Measurements from ENCODE around the gene YTHDF1. TPM values are rescaled to one million over a fixed set of nuclear protein-coding genes. Genes with fewer than 3 reads are reported as not detected.
A peak's percentile ranks its signal among the peaks of the same experiment; 100 is the strongest.

Gene YTHDF1
- total RNA-seq, 1 donor from 2014 or later: 18.2 TPM

DNA sequence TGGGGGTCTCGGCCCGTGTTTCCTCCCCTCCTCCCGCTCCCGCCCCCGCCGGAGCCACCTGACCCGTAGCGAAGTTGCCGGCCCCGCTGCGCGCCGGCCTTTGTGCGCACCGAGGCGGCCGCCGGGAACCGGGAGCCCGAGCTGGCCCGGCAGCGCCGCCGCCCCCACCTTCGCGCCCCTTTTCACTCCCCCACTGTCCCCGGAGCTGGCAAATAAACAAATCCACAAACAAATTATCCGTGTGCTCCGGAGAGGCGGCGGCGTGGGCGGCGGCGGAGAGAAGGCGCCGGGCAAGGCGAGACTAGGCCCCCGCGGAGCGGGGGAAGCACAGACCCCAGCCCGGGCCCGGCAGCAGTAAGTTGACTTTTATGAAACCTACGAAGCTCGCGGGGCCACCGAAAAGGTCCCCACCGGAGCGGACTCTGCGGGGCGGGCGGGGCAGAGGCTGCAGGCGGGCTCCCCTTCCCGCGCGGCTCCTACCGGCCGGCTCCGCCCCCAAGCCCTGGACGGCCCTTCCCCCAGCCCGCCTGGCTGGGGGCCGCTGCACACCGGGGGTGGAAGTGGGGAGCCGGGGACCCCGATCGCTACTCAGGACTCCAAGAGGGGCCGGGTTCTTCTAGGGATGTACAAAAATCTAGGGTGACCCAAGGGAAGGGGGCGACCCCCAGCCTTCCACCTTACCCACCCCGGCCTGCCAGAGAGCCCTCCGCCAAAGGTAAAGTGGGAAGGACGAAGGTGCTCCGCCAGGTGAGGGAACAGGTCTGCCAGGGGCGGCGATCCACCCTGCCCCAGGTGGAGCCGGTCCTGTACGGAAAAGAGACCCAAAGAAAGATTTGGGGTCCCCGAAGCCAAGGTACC is 40.7 kb downstream of the YTHDF1 start:
- DNase-seq (ENCODE audit: low spot score) (no peak), ATAC-seq (no peak)

DNA sequence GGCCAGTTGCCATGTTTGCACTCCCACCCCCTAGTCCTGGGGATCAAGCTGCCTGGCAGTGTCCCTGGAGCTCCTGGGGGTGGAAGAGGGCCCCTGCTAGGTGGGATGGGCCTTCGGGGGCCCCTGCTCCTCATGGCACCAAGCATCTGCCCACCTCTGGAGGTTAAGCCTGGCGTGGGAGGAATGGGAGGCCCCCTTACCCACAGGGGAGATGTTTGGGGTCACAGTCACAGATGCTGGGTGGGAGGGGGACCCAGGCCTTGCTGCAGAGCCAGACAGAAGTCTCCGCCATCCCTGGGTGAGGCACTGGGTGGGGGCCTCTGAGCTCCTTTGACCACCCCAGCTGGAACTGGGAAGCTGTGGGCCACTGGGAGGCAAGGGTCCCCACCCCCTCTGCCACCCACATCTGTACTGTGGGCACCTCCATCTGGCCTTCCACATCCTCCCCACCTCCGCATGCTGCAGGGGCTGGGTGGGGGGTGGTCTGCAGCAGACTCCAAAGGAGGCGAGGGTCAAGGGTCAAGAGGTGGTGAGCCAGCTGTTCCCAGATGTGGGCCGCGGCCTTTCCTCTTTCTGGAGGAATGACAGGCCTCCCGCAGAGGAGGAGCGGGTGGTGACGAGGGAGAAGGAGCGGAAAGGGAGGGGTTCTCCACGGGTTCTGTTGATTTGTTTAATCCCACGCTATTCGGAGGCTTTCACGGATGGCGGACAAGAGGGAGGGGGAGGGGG is 41.5 kb downstream of the YTHDF1 start:
- ATAC-seq: no peak
- DNase-seq (ENCODE audit: low spot score): no peak

DNA sequence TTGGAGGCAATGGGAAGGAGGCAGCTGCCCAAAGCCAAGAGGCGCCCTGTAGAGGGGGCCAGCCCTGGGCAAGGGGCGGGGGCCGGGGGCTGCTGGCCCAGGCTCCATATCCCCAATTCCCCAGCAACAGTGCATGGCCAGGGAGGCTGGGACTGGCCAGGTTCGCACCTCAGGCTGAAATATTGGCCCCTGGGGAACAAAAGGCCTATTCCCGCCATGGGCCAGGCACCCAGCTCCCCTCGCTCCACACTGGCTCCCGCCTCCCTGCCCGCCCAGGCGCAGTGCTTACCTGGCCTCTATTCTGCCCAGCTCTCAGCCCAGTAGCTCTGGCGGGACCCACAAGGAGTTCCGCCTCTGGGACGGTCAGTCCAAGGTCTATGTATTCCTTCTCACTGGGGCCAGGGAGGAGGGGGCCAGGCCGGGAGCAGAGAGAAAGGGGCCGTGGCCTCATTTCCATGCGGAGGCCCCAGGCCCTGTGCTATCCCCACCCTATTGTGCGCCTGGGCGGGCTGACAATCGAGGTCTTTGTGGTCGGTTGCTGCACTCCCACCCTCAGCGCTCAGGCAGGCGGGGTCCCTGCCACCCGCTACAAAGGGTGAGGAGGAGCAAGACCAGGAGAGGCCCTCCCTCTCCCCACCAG is 42.3 kb downstream of the YTHDF1 start:
- no peak for DNase-seq (ENCODE audit: low spot score)
- no peak for ATAC-seq

DNA sequence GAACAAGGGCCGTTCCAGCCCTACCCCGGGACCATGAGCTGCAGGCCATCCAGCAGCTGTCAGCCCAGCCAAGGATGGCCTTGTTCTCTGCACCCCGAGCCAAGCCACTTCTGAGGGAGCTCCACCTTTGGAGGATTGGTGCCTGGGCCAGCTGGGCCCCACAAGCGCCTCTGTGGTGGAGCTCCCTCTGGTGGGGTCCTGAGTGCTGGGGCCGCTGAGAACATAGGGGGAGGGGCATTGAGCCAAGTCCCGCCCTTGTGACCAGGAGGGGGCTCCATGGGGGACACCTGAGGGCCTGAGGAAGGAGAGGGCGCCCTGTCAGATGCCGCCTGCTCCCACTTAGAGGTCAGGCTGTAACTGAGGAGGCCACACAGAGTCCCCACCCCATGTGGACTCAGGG is 43.2 kb downstream of the YTHDF1 start:
- DNase-seq (ENCODE audit: low spot score): no peak
- no peak for ATAC-seq

DNA sequence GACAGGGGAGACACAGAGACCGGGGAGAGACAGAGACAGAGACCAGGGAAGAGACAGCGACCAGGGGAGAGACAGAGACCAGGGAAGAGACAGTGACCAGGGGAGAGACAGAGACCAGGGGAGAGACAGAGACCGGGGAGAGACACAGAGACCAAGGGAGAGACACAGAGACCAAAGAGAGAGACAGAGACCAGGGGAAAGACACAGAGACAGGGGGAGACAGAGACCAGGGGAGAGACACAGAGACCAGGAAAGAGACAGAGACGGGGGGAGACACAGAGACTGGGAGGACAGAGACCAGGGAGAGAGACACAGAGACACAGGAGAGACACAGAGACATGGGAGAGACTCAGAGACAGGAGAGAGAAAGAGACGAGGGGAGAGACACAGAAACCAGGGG is 43.9 kb downstream of the YTHDF1 start:
- DNase-seq (ENCODE audit: low spot score) (no peak), ATAC-seq (no peak)

DNA sequence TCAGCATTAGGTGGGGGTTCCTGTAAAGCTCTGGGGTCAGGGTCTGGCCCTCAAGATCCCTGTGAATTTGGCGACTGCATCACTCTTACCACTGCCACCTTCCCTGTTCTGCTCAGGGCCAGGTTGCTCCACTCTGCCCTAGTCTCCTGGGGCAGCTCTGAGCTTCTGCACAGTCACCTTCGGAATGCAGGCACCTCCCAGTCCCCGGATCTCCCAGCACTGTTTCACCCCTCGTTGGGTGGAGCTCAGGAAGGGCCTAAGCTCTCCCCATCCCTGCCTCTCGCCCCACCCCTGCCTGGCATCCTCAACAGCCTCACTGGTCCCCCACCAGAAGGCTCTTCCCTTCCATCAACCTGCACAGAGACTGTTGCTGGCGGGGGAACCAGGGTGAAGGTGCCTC is 46.2 kb downstream of the YTHDF1 start:
- ATAC-seq: peak; percentile 14
- no peak for DNase-seq (ENCODE audit: low spot score)

DNA sequence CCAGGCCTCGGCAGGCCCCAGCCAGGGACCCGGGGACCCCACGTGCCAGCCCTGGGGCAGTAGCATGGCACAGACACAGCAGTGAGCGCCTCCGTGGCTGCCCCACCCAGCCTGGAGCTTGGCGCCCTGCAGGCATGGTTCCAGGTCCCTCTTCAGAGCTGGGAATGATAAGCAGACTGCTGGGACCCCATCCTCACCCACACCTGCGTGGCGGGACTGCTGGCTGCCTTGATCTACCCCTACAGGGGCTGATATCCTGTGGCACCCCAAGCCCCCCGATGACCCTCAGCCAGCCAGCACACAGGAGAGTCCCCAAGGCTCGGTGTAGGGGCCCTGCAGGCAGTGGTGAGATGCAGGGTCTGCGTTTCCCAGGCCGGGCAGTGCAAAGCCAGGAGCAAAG is 47.1 kb downstream of the YTHDF1 start:
- no peak for ATAC-seq
- DNase-seq (ENCODE audit: low spot score): no peak

DNA sequence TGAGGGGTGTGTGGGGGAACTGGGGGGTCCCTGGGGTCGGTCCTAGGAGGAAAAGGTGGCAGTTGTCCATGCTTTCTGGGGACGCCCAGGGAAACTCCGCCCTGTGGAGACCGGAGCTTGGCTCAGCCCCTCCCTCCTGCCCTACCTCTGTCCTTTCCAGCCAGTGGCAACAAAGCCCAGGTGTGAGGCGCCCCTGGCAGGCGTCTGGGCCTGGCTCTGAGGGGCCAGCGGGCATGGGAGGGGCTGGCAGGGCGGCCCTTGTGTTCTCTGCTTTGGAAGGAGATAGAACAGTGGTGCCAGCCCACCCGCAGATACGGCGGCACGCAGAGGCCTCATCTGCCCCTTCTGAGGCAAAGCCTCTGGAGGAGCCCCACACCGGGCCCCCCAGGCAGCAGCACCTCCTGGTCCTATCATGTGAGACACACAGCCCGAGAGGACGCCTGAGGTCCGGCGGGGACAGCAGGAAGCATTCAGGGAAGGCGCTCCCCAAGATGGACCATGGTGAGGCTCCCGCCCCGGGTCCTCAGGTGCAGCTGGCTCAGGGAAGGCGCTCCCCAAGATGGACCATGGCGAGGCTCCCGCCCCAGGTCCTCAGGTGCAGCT is 47.9 kb downstream of the YTHDF1 start:
- ATAC-seq: peak; percentile 15
- DNase-seq (ENCODE audit: low spot score): no peak

DNA sequence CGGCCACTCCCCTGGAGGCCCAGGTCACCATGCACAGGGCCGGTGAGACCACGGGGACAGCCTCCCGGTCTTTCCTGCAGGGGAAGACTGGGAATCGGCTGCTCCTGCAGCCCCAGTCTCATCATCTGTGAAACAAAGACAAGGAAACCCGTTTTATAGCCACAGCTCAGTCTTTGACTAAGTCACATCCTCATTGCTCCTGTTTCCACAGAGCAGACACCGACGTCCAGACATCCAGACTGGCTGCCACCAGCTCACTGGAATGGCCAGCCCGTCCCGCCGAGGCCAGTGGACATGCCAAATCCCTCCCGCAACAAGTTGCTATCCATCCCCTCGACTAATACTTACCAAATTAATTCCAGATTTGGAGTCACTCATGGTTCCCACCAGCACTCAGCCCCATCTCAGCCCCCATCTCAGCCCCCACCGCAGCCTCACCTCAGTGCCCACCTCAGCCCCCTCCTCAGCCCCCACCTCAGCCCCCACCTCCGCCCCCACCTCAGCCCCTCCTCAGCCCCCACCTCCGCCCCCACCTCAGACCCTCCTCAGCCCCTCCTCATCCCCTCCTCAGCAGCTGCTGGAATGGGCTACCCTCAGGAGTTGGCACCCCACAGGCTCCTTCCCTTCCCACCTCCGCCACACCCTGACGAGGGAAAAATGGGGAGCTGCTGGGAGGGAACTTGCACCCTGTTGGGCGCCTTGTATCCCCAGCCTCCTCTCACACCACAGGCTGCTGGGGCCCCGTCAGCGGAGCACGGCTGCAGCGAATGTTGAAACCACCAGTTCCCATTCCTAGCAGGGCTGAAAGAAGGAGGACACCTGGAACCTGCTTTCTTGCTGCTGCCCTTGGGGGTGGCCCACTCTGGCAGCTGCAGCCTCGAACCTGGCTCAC is 48.7 kb downstream of the YTHDF1 start:
- DNase-seq (ENCODE audit: low spot score) (no peak), ATAC-seq (peak; percentile 9)

DNA sequence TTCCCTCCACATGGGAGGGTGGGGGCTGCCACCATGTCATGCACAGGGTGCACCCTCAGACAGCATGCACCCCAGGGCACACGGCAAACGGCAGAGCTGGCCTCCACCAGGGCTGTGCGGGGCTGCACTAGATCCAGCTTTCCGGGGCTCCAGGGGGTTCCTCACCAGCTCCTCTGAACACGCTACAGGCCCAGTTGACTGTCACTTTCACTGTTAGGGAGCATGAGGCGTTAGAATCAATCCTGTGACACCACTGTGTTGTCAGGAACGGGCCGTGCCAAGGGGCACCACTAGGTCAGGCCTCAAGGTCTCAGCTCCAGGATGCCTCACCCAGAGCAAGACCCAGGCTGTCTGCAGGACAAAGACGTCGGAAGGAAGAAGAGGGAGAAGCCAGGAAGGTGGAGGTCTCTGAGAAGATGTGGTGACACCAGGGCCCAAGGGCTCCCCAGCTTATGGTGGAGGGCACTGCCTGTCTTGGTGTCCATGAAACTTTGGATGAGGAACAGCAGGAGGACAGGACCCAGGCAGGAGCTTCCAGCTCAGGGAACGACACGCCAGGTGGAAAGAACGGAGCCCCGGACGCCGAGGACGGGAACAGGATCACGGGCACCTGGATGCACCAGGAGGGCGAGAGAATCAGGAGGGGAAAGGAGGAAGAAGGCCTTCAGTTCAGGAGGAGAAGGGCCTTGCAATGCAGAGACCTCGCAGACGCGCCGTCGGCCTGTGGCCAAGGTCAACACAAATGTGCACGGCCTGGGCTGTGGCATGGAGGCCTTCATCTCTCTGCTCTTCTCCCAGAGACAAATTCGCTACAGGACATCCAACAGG is 49.5 kb downstream of the YTHDF1 start:
- ATAC-seq (no peak), DNase-seq (ENCODE audit: low spot score) (no peak)

DNA sequence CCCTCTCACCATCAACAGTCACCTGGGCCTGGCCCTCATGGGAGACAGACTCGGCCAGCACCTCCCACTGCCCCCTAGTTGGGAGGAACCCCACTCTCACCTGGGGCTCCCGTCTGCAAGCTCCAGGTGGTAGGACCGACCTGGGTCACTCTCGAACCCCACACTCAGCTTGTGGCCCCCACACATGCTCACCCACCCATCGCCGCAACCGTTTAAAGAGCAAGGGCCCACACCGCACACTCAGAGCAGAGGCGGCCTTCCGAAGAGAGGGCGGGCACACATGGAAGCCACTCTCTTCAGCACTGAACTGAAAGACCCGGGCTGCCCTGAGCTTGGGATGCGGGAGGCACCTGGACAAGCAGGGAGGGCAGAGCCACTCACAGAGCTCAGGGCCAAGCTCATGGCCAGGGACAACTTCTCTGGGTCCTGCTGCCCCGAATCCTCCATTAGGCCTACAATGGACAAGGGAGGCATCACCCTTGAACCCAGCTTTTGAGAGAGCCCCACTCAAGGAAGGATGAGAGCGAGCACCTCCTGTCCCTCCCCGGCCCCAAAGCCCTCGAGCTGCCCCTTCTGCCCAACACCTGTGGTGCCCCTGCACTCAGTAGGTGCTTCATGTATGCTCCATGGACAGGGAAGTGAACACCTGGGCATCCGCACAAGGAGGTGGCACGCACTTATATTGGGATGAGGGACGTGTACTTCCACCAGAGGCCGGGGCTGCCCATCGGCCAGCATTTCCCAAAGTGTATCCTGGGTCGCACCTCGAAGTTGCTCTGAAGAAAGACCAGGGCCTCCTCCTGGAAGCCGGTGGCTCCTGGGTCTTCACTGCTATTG is 50.4 kb downstream of the YTHDF1 start:
- DNase-seq (ENCODE audit: low spot score) (no peak), ATAC-seq (no peak)

DNA sequence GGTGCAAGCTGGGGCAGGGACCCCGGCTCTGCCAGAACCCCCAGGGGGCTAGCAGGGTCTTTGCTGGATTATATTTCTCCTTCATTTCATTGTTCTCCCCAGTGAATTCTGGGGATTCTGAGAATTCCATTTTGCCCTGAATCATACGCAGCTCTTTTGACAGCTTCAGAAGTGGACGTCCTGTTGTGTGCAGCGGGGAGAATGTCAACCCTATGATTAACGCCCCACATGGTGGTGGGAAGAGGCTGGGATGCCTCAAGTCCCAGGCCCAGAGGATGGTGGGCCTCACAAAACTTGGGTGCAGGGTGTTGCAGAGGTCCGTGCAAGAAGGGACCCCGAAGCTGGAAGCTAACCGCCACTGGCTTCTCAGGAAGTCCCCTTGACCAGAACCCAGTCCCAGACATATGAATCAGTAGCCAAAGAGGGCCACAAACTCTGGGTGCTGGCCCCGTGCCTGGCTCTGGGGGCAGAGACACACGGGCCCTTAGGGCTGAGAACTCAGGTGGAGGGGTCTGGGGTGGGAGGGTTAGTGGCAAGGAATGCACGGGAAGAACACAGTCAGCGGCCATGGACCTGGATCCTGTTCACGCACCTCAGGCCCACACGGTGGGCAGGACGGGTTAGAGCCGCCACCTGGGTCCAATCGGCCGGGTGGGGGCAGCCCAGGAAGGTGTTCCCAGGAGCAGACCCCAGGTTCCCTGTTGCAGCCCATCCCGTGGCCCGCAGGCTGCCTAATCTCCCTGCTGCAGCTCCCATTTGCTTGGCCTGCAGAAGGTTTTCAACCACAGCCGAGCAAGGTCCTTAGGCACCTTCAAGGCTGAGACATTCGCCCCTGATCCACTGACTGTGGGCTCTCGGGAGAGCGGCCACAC is 51.2 kb downstream of the YTHDF1 start:
- ATAC-seq: no peak
- no peak for DNase-seq (ENCODE audit: low spot score)

DNA sequence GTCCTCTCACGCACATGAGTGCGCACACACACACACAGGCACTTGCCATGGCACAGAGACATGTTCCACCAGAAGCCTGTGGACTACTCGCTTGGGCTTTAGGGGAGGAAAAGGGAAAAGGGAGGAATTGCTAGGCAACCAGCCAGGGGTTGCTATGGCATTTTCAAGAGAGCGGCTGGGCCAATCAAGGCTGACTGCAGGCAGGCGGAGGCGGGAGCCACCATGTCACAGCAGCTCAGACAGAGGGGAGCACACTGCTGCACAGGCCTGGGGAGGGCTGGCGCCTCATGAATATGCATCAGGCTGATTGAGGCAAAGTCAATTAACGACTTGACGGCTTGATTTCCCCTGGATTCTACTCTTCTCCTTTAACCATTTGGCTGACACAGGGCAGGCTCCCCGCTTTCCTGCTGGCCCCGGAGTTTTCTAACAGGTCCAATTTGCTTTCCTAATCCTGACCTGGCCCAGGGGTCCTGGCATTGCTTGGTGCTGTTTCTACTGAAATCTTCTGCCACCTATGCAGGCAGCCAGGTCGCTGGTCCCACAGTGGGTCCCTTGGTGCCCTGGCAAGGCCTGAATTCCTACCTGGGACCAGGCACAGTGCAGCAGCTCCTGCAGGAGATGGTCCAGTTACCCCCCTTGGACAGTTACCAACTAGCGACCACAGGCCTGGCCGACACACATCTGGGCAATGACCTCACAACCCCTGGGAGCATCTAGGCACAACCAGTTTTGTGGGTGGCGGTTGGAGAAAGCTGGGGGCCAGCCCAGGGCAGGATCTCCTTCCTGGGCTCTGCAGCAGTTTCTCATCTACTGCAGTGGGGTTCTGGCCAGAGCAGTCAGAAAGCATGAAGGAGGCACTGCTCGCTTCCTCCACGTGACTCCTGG is 52.1 kb downstream of the YTHDF1 start:
- no peak for ATAC-seq
- DNase-seq (ENCODE audit: low spot score): no peak

DNA sequence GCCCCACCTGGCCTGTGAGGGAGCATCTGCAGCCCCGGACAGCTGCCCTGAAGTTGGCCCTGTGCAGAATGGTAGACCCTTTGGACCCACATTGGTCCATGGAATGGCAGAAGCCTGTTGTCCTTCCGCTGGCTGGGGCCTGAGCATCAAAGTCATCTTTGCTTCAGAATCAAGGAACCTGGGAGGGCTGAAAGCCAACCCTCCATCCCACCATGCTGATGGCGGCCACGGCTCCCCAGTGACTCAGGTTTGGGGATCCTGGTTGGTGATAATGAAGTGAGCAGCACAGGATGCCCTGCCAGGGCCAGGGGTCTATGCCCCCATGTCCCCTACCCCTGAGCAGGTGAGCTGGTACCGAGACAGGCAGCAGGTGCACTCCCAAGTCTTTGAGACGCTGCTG is 52.8 kb downstream of the YTHDF1 start:
- ATAC-seq: no peak

DNA sequence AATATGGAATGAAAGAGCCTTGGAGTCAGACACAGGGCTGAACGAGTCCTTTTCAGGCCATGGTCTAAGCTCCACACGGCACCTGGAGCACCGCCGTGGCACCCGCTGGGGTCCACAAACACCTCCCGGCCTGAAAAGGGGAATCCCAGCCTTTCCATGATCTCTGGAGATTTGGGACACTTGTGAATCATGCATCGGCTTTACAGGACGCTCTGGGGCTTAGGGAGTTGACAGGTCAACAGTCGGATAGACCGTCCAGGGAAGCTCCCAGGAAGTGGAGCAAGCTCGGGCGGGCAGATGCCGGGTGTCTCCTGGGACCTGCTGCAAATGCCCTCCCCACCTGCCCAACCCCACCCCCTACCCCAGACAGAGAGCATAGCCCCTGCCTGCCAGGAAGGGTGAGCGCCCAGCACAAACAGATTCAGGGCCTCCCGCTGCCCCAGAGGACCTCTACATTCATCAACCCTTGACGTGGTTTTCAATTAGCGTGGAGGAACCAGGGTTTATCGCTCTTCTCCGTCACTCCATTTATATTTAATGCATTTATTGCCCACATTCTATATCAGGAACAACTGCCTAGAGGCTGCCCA is 53.6 kb downstream of the YTHDF1 start:
- DNase-seq (ENCODE audit: low spot score) (no peak), ATAC-seq (no peak)

More for the DNA sequence above, 52.8 kb downstream of the YTHDF1 start:
- no peak for DNase-seq (ENCODE audit: low spot score)

DNA sequence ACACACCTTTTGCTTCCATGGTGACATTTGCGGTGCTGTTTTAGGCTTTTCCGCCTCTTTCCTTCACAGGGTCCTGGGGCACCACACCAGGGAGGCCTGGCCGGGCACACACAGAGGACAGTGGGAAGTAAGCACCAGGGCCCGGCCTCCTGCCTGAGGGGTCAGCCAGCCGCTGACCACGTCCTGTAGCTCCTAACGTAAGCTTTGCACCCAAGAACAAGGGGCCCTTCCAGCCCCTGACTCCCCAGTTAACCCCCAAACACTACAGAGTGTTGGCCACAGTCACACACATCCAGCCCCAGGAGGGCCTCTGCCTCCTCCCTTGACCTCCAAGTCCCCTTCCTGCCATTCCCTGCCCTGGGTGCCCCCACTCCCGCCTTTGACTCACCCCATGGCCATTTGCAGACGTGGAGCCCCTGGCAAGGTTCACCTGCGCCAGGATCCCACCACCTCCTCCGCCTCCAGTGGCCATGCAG is 54.7 kb downstream of the YTHDF1 start:
- no peak for DNase-seq (ENCODE audit: low spot score)
- no peak for ATAC-seq

Data from left lobe of liver (tissue), 2 donors.